ENCODE measurements around the gene CRACDL. TPM values are rescaled to one million over a fixed set of nuclear protein-coding genes. Genes with fewer than 3 reads are reported as not detected.

CRACDL gene
- total RNA-seq, 5 donors from 2014 or later (not counting 1 experiment from before 2014, with no cell fraction given), result 0.23 to 2.0 (median 1.7) TPM

- DNase-seq (peak in 1 of 35 experiments; percentile 9), ATAC-seq (replicated peaks in 1 of 4) (no peak)
- ChIA-PET CTCF (interaction anchor here in 1 of 2 donors (1.3 kb wide), 1 partner anchor 175 kb away, joined by 3 read pairs; no protein-coding TSS in a partner anchor), POLR2A (interaction anchor here in 1 of 2 donors (0.6 kb wide), 1 partner anchor 172 kb away, joined by 3 read pairs; no protein-coding TSS in a partner anchor)
- Histone ChIP-seq H3K4me3 (ENCODE audit: control insufficient read depth in 1 of 2, extremely low read depth in 1 of 2, low read length in 1 of 2) (no peak overlapping the region), H3K9me3 (no peaks in the 10 kb centered on the region), H3K27ac (ENCODE audit: low read length) (no peak overlapping the region), H3K36me3 (ENCODE audit: control insufficient read depth in 2 of 2, extremely low read depth in 1 of 2, insufficient read depth in 1 of 2, low read length in 1 of 2) (no peaks in the 10 kb centered on the region), H3K27me3 (replicated peaks in 1 of 2; ENCODE audit: control insufficient read depth in 2 of 2, extremely low read depth in 1 of 2, insufficient read depth in 2 of 2, low read length in 1 of 2) (no peaks in the 10 kb centered on the region), H3K4me1 (ENCODE audit: control insufficient read depth in 1 of 2, extremely low read depth in 1 of 2, insufficient read depth in 2 of 2, low read length in 2 of 2) (peaks cover 24 to 35% of the 10 kb centered on the region in 2 experiments)
- H3K4me3 Mint-ChIP-seq, result no peak overlapping the region
- peaks cover 47 to 59% (median 52%) of the 10 kb centered on the region in 3 donors for H3K4me1 Mint-ChIP-seq
- no peaks in the 10 kb centered on the region for H3K27me3 Mint-ChIP-seq
- 100% methylated on average over 3 of the region's 3 CpGs for WGBS (ENCODE audit: insufficient coverage)
- H3K9me3 Mint-ChIP-seq, result no peaks in the 10 kb centered on the region
- H3K27ac Mint-ChIP-seq, result peak overlapping the region; percentile 27 to 79
- H3K36me3 Mint-ChIP-seq, result no peaks in the 10 kb centered on the region
These were observed 111.0 kb downstream of the CRACDL start for GRCh38 chr2:98825020-98825350.

- Histone ChIP-seq H3K27ac (ENCODE audit: low read length) (no peak overlapping the region), H3K36me3 (ENCODE audit: control insufficient read depth in 2 of 2, extremely low read depth in 1 of 2, insufficient read depth in 1 of 2, low read length in 1 of 2) (no peaks in the 10 kb centered on the region), H3K4me3 (ENCODE audit: control insufficient read depth in 1 of 2, extremely low read depth in 1 of 2, low read length in 1 of 2) (no peak overlapping the region), H3K27me3 (replicated peaks in 1 of 2; ENCODE audit: control insufficient read depth in 2 of 2, extremely low read depth in 1 of 2, insufficient read depth in 2 of 2, low read length in 1 of 2) (no peaks in the 10 kb centered on the region), H3K9me3 (no peaks in the 10 kb centered on the region), H3K4me1 (ENCODE audit: control insufficient read depth in 1 of 2, extremely low read depth in 1 of 2, insufficient read depth in 2 of 2, low read length in 2 of 2) (peaks cover 19 to 29% of the 10 kb centered on the region in 2 experiments)
- no peaks in the 10 kb centered on the region for H3K9me3 Mint-ChIP-seq
- DNase-seq, result no peak
- no peaks in the 10 kb centered on the region for H3K36me3 Mint-ChIP-seq
- peaks cover 42 to 54% (median 47%) of the 10 kb centered on the region in 3 donors for H3K4me1 Mint-ChIP-seq
- no CpG with 5 or more reads among the region's 2 CpGs for WGBS (ENCODE audit: insufficient coverage)
- peak overlapping the region; percentile 27 to 79 for H3K27ac Mint-ChIP-seq
- ATAC-seq (replicated peaks in 1 of 4), result no peak
- H3K27me3 Mint-ChIP-seq, result no peaks in the 10 kb centered on the region
- CTCF ChIA-PET, result interaction anchor here (0.5 to 1.3 kb wide), 2 partner anchors 175 to 341 kb away, joined by 3 read pairs; no protein-coding TSS in a partner anchor
- H3K4me3 Mint-ChIP-seq, result peak overlapping the region; percentile 15 to 80 (median 23)
- POLR2A ChIA-PET, result interaction anchor here in 1 of 2 donors (0.6 kb wide), 1 partner anchor 171 kb away, joined by 3 read pairs; no protein-coding TSS in a partner anchor
These were observed 111.6 kb downstream of the CRACDL start for GRCh38 chr2:98824256-98825019.

GRCh38 chr2:98823196-98824170 lies 112.5 kb downstream of the CRACDL start:
- Mint-ChIP-seq H3K27ac (peak overlapping the region; percentile 79 to 86), H3K4me1 (peaks cover 32 to 46% (median 37%) of the 10 kb centered on the region in 3 donors), H3K27me3 (no peaks in the 10 kb centered on the region), H3K36me3 (no peaks in the 10 kb centered on the region), H3K4me3 (peak overlapping the region; percentile 80 to 85 (median 80)), H3K9me3 (no peaks in the 10 kb centered on the region)
- CTCF ChIA-PET, result interaction anchor here in 1 of 2 donors (1.2 to 1.3 kb wide), 2 partner anchors 52 to 174 kb away, joined by 3 to 4 read pairs; no protein-coding TSS in a partner anchor
- peaks cover 10 to 20% of the 10 kb centered on the region in 2 experiments for H3K4me1 ChIP-seq (ENCODE audit: control insufficient read depth in 1 of 2, extremely low read depth in 1 of 2, insufficient read depth in 2 of 2, low read length in 2 of 2)
- H3K4me3 ChIP-seq (ENCODE audit: control insufficient read depth in 1 of 2, extremely low read depth in 1 of 2, low read length in 1 of 2), result peak overlapping the region; percentile 54 to 58
- 69% methylated on average over 29 of the region's 40 CpGs for WGBS (ENCODE audit: insufficient coverage)
- H3K9me3 ChIP-seq, result no peaks in the 10 kb centered on the region
- ATAC-seq (replicated peaks in 1 of 4) (peak in 1 of 4 experiments; percentile 15), DNase-seq (peak in 1 of 35 experiments; percentile 10)
- POLR2A ChIA-PET, result no interaction called here
- H3K36me3 ChIP-seq (ENCODE audit: control insufficient read depth in 2 of 2, extremely low read depth in 1 of 2, insufficient read depth in 1 of 2, low read length in 1 of 2), result no peaks in the 10 kb centered on the region
- no peak overlapping the region for H3K27ac ChIP-seq (ENCODE audit: low read length)
- no peaks in the 10 kb centered on the region for H3K27me3 ChIP-seq (replicated peaks in 1 of 2; ENCODE audit: control insufficient read depth in 2 of 2, extremely low read depth in 1 of 2, insufficient read depth in 2 of 2, low read length in 1 of 2)

GRCh38 chr2:98822301-98823164 lies 113.5 kb downstream of the CRACDL start:
- H3K36me3 Mint-ChIP-seq, result no peaks in the 10 kb centered on the region
- H3K4me3 Mint-ChIP-seq, result peak overlapping the region; percentile 44 to 80 (median 59)
- no peaks in the 10 kb centered on the region for H3K27me3 ChIP-seq (replicated peaks in 1 of 2; ENCODE audit: control insufficient read depth in 2 of 2, extremely low read depth in 1 of 2, insufficient read depth in 2 of 2, low read length in 1 of 2)
- no peak overlapping the region for H3K27ac Mint-ChIP-seq
- no peaks in the 10 kb centered on the region for H3K36me3 ChIP-seq (ENCODE audit: control insufficient read depth in 2 of 2, extremely low read depth in 1 of 2, insufficient read depth in 1 of 2, low read length in 1 of 2)
- peak overlapping the region; percentile 54 to 58 for H3K4me3 ChIP-seq (ENCODE audit: control insufficient read depth in 1 of 2, extremely low read depth in 1 of 2, low read length in 1 of 2)
- ChIA-PET CTCF (interaction anchor here in 1 of 2 donors (1.2 kb wide), 1 partner anchor 51 kb away, joined by 4 read pairs; no protein-coding TSS in a partner anchor), POLR2A (no interaction called here)
- H3K4me1 ChIP-seq (ENCODE audit: control insufficient read depth in 1 of 2, extremely low read depth in 1 of 2, insufficient read depth in 2 of 2, low read length in 2 of 2), result peaks cover 6 to 11% of the 10 kb centered on the region in 2 experiments
- DNase-seq, result peak; percentile 30 to 81 (median 58)
- H3K4me1 Mint-ChIP-seq, result peaks cover 27 to 38% (median 28%) of the 10 kb centered on the region in 3 donors
- peak; percentile 81 to 92 (median 83) for ATAC-seq (replicated peaks in 1 of 4)
- H3K9me3 Mint-ChIP-seq, result no peaks in the 10 kb centered on the region
- no peak overlapping the region for H3K27ac ChIP-seq (ENCODE audit: low read length)
- H3K9me3 ChIP-seq, result no peaks in the 10 kb centered on the region
- 19% methylated on average over 110 of the region's 117 CpGs for WGBS (ENCODE audit: insufficient coverage)
- no peaks in the 10 kb centered on the region for H3K27me3 Mint-ChIP-seq

- peaks cover 6 to 9% of the 10 kb centered on the region in 2 experiments for H3K4me1 ChIP-seq (ENCODE audit: control insufficient read depth in 1 of 2, extremely low read depth in 1 of 2, insufficient read depth in 2 of 2, low read length in 2 of 2)
- no peak overlapping the region for H3K27ac ChIP-seq (ENCODE audit: low read length)
- no peaks in the 10 kb centered on the region for H3K27me3 Mint-ChIP-seq
- no peaks in the 10 kb centered on the region for H3K9me3 Mint-ChIP-seq
- H3K4me3 Mint-ChIP-seq, result peak overlapping the region in 2 of 3 donors; percentile 35 to 43
- no peaks in the 10 kb centered on the region for H3K9me3 ChIP-seq
- H3K36me3 ChIP-seq (ENCODE audit: control insufficient read depth in 2 of 2, extremely low read depth in 1 of 2, insufficient read depth in 1 of 2, low read length in 1 of 2), result no peaks in the 10 kb centered on the region
- DNase-seq, result peak in 1 of 35 experiments; percentile 11
- peak overlapping the region in 1 of 2 donors; percentile 22 for H3K27ac Mint-ChIP-seq
- no peaks in the 10 kb centered on the region for H3K36me3 Mint-ChIP-seq
- H3K27me3 ChIP-seq (replicated peaks in 1 of 2; ENCODE audit: control insufficient read depth in 2 of 2, extremely low read depth in 1 of 2, insufficient read depth in 2 of 2, low read length in 1 of 2), result no peaks in the 10 kb centered on the region
- ChIA-PET CTCF (interaction anchor here in 1 of 2 donors (0.7 to 1.2 kb wide), 3 partner anchors 50 to 87 kb away, joined by 3 to 4 read pairs (median 4); no protein-coding TSS in a partner anchor), POLR2A (interaction anchor here in 1 of 2 donors (0.6 kb wide), 1 partner anchor 159 kb away, joined by 3 read pairs; no protein-coding TSS in a partner anchor)
- 98% methylated on average over 24 of the region's 38 CpGs for WGBS (ENCODE audit: insufficient coverage)
- no peak for ATAC-seq (replicated peaks in 1 of 4)
- H3K4me3 ChIP-seq (ENCODE audit: control insufficient read depth in 1 of 2, extremely low read depth in 1 of 2, low read length in 1 of 2), result no peak overlapping the region
- H3K4me1 Mint-ChIP-seq, result peaks cover 27 to 33% (median 28%) of the 10 kb centered on the region in 3 donors
These were observed 114.3 kb downstream of the CRACDL start for GRCh38 chr2:98821629-98822135.

Data from T-cell (primary cell).